Mesendoderm (in vitro differentiated cells): ENCODE measurements around the gene SOX6.

Experiments
- DNase-seq: peaks from one replicate; pipeline ENCODE4 v3.0.0; 2013
- H2AK5ac ChIP-seq: 2 replicates; pipeline ENCODE4 v1.6.1; 2013; ENCODE audit warnings: low read length, inconsistent platforms
- H2BK120ac ChIP-seq: 2 replicates; pipeline ENCODE4 v1.6.1; 2013; ENCODE audit warnings: low read depth, mild to moderate bottlenecking, low read length, moderate library complexity, mixed read lengths
- H2BK15ac ChIP-seq: replicated peaks from 2 replicates; pipeline ENCODE4 v1.6.1; 2013; ENCODE audit warnings: low read depth, mild to moderate bottlenecking, moderate library complexity
- H2BK5ac ChIP-seq: 2 replicates; pipeline ENCODE4 v1.6.1; 2013; ENCODE audit warnings: low read length, inconsistent platforms
- H3K18ac ChIP-seq: 2 replicates; pipeline ENCODE4 v1.6.1; 2013; ENCODE audit warnings: mild to moderate bottlenecking, low read length, mixed read lengths
- H3K23ac ChIP-seq: one replicate; pipeline ENCODE4 v1.6.1; 2013; ENCODE audit warnings: low read length
- H3K27ac ChIP-seq: 2 replicates; pipeline ENCODE4 v1.5.1; 2013; ENCODE audit warnings: low read depth, mild to moderate bottlenecking, inconsistent platforms, low read length, moderate library complexity
- H3K27me3 ChIP-seq: 2 replicates; pipeline ENCODE4 v1.6.1; 2013; ENCODE audit warnings: low read length, control low read depth, mild to moderate bottlenecking, inconsistent platforms; ENCODE audit not compliant: insufficient read depth, poor library complexity
- H3K36me3 ChIP-seq: 2 replicates; pipeline ENCODE4 v1.6.1; 2013; ENCODE audit warnings: low read length, inconsistent platforms; ENCODE audit not compliant: control insufficient read depth, insufficient read depth
- H3K4ac ChIP-seq: one replicate; pipeline ENCODE4 v1.6.1; 2013; ENCODE audit warnings: low read depth, mild to moderate bottlenecking, low read length, moderate library complexity
- H3K4me1 ChIP-seq: 2 replicates; pipeline ENCODE4 v1.6.1; 2013; ENCODE audit warnings: low read depth, low read length, inconsistent platforms; ENCODE audit not compliant: control insufficient read depth
- H3K4me2 ChIP-seq: 2 replicates; pipeline ENCODE4 v1.6.1; 2013; ENCODE audit warnings: low read length
- H3K4me3 ChIP-seq: 2 replicates; pipeline ENCODE4 v1.5.1; 2013; ENCODE audit warnings: mild to moderate bottlenecking, low read length
- H3K56ac ChIP-seq: one replicate; pipeline ENCODE4 v1.6.1; 2013; ENCODE audit warnings: low read length
- H3K79me1 ChIP-seq: 2 replicates; pipeline ENCODE4 v1.6.1; 2013; ENCODE audit warnings: low read length, inconsistent platforms
- H3K79me2 ChIP-seq: 2 replicates; pipeline ENCODE4 v1.6.1; 2013; ENCODE audit warnings: mild to moderate bottlenecking, low read length; ENCODE audit not compliant: control insufficient read depth, insufficient read depth
- H3K9ac ChIP-seq: 2 replicates; pipeline ENCODE4 v1.6.1; 2013; ENCODE audit warnings: low read length, inconsistent platforms
- H4K5ac ChIP-seq: one replicate; pipeline ENCODE4 v1.6.1; 2013; ENCODE audit warnings: low read length
- H4K8ac ChIP-seq: one replicate; pipeline ENCODE4 v1.6.1; 2013; ENCODE audit warnings: low read depth, mild to moderate bottlenecking, control low read depth, low read length, moderate library complexity
- WGBS: extraction: QIAGEN DNeasy Blood & Tissue Kit; methylation state at CpG from one replicate; pipeline ENCODE4 v1.1.7; 2013; ENCODE audit warnings: low lambda C conversion rate, missing lambda C conversion rate; ENCODE audit not compliant: insufficient coverage; ENCODE audit errors: extremely low coverage; 5-methylcytosine and 5-hydroxymethylcytosine counted together

Gene SOX6

GRCh38 chr11:16086229-16086819 is 270.0 kb downstream of the SOX6 start:
- no peak overlapping the region for H2BK15ac ChIP-seq
- H3K79me2 ChIP-seq = no peaks in the 10 kb centered on the region
- H3K4me2 ChIP-seq = no peak overlapping the region
- H4K8ac ChIP-seq = no peak overlapping the region
- H3K27ac ChIP-seq = no peak overlapping the region
- H2BK120ac ChIP-seq = no peak overlapping the region
- H2AK5ac ChIP-seq = no peak overlapping the region
- no peak overlapping the region for H2BK5ac ChIP-seq
- no peak for DNase-seq
- no peak overlapping the region for H3K4ac ChIP-seq
- no peak overlapping the region for H3K4me3 ChIP-seq
- H3K36me3 ChIP-seq = no peaks in the 10 kb centered on the region
- no peak overlapping the region for H3K18ac ChIP-seq
- no peaks in the 10 kb centered on the region for H3K27me3 ChIP-seq
- no peak overlapping the region for H3K56ac ChIP-seq
- H3K23ac ChIP-seq = no peak overlapping the region
- no peaks in the 10 kb centered on the region for H3K4me1 ChIP-seq
- no peak overlapping the region for H4K5ac ChIP-seq
- no CpG with 5 or more reads among the region's 7 CpGs for WGBS
- no peaks in the 10 kb centered on the region for H3K79me1 ChIP-seq
- no peak overlapping the region for H3K9ac ChIP-seq

GRCh38 chr11:16082095-16083055 is 274.0 kb downstream of the SOX6 start:
- no CpG with 5 or more reads among the region's 2 CpGs for WGBS
- Histone ChIP-seq H3K4me2 (no peak overlapping the region), H3K79me1 (no peaks in the 10 kb centered on the region), H3K9ac (no peak overlapping the region), H3K4ac (no peak overlapping the region), H3K27me3 (no peaks in the 10 kb centered on the region), H3K36me3 (no peaks in the 10 kb centered on the region), H3K18ac (no peak overlapping the region), H4K8ac (no peak overlapping the region), H4K5ac (no peak overlapping the region), H3K56ac (no peak overlapping the region), H3K27ac (no peak overlapping the region), H3K79me2 (no peaks in the 10 kb centered on the region), H2BK15ac (no peak overlapping the region), H2BK5ac (no peak overlapping the region), H2AK5ac (no peak overlapping the region), H3K4me1 (no peaks in the 10 kb centered on the region), H3K23ac (no peak overlapping the region), H3K4me3 (no peak overlapping the region), H2BK120ac (no peak overlapping the region)
- DNase-seq = no peak

- Histone ChIP-seq H3K4me1 (no peaks in the 10 kb centered on the region), H3K4me2 (no peak overlapping the region), H4K5ac (no peak overlapping the region), H3K27me3 (no peaks in the 10 kb centered on the region), H2BK15ac (no peak overlapping the region), H3K79me2 (no peaks in the 10 kb centered on the region), H3K4me3 (no peak overlapping the region), H3K36me3 (no peaks in the 10 kb centered on the region), H3K56ac (no peak overlapping the region), H2AK5ac (no peak overlapping the region), H3K79me1 (no peaks in the 10 kb centered on the region), H3K9ac (no peak overlapping the region), H3K4ac (no peak overlapping the region), H3K23ac (no peak overlapping the region), H4K8ac (no peak overlapping the region), H2BK5ac (no peak overlapping the region), H3K27ac (no peak overlapping the region), H2BK120ac (no peak overlapping the region), H3K18ac (no peak overlapping the region)
- WGBS = no CpG with 5 or more reads among the region's 5 CpGs
- DNase-seq = no peak
These were observed 274.8 kb downstream of the SOX6 start for GRCh38 chr11:16081382-16082094.

- Histone ChIP-seq H3K4me1 (no peaks in the 10 kb centered on the region), H3K79me2 (no peaks in the 10 kb centered on the region), H4K8ac (no peak overlapping the region), H3K56ac (no peak overlapping the region), H3K18ac (no peak overlapping the region), H3K4me2 (no peak overlapping the region), H3K36me3 (no peaks in the 10 kb centered on the region), H2BK15ac (no peak overlapping the region), H3K23ac (no peak overlapping the region), H3K27me3 (no peaks in the 10 kb centered on the region), H3K27ac (no peak overlapping the region), H2BK120ac (no peak overlapping the region), H3K4me3 (no peak overlapping the region), H3K9ac (no peak overlapping the region), H2BK5ac (no peak overlapping the region), H3K4ac (no peak overlapping the region), H2AK5ac (no peak overlapping the region), H4K5ac (no peak overlapping the region), H3K79me1 (no peaks in the 10 kb centered on the region)
- no peak for DNase-seq
- no CpG with 5 or more reads among the region's 4 CpGs for WGBS
These were observed 275.5 kb downstream of the SOX6 start for GRCh38 chr11:16080688-16081381.

GRCh38 chr11:16078936-16079335 is 277.4 kb downstream of the SOX6 start:
- Histone ChIP-seq H4K5ac (no peak overlapping the region), H4K8ac (no peak overlapping the region), H3K4me3 (no peak overlapping the region), H3K4me2 (no peak overlapping the region), H2AK5ac (no peak overlapping the region), H3K27ac (no peak overlapping the region), H3K4me1 (no peaks in the 10 kb centered on the region), H3K18ac (no peak overlapping the region), H3K27me3 (no peaks in the 10 kb centered on the region), H3K23ac (no peak overlapping the region), H3K36me3 (no peaks in the 10 kb centered on the region), H3K79me1 (no peaks in the 10 kb centered on the region), H2BK120ac (no peak overlapping the region), H2BK5ac (no peak overlapping the region), H2BK15ac (no peak overlapping the region), H3K4ac (no peak overlapping the region), H3K79me2 (no peaks in the 10 kb centered on the region), H3K9ac (no peak overlapping the region), H3K56ac (no peak overlapping the region)
- no peak for DNase-seq
- WGBS = no CpG with 5 or more reads among the region's 3 CpGs
